Hippocampal formation (tissue), 2 donors: Measurements from ENCODE around the gene AS3MT.
A peak's percentile ranks its signal among the peaks of the same experiment; 100 is the strongest.
"Not testable (repeated sequence)": the region's sequence is repeated elsewhere in the genome, so short reads cannot be mapped to it uniquely, and the experiment has no call there.

Experiments used
- DNase-seq, 2 donors: peaks; one replicate each; lab custom pipeline; 2025; lab: John Stamatoyannopoulos, UW

AS3MT gene

GRCh38 chr10:102919246-102919959 lies 50.1 kb downstream of the AS3MT start:
- peak in 1 of 2 donors; percentile 3 for DNase-seq

- DNase-seq, result no peak
These were observed 50.9 kb downstream of the AS3MT start for GRCh38 chr10:102919992-102920739.

- DNase-seq, result no peak
These were observed 54.3 kb downstream of the AS3MT start for GRCh38 chr10:102923601-102924000.

- no peak for DNase-seq
These were observed 57.6 kb downstream of the AS3MT start for GRCh38 chr10:102926842-102927241.

GRCh38 chr10:102927311-102928010 lies 58.2 kb downstream of the AS3MT start:
- no peak for DNase-seq

- not testable (repeated sequence) for DNase-seq
These were observed 59.2 kb downstream of the AS3MT start for GRCh38 chr10:102928442-102928841.

- DNase-seq, result no peak
These were observed 61.5 kb downstream of the AS3MT start for GRCh38 chr10:102930720-102931119.

- no peak for DNase-seq
These were observed 62.4 kb downstream of the AS3MT start for GRCh38 chr10:102931643-102932042.

- no peak for DNase-seq
These were observed 66.2 kb downstream of the AS3MT start for GRCh38 chr10:102935505-102935904.

- no peak for DNase-seq
These were observed 66.8 kb downstream of the AS3MT start for GRCh38 chr10:102935939-102936605.

GRCh38 chr10:102941401-102941800 lies 72.1 kb downstream of the AS3MT start:
- no peak for DNase-seq

- DNase-seq, result no peak
These were observed 76.2 kb downstream of the AS3MT start for GRCh38 chr10:102945449-102945848.

GRCh38 chr10:102945962-102946361 lies 76.7 kb downstream of the AS3MT start:
- DNase-seq, result no peak

- DNase-seq, result no peak
These were observed 77.7 kb downstream of the AS3MT start for GRCh38 chr10:102946992-102947391.

- DNase-seq, result no peak
These were observed 78.9 kb downstream of the AS3MT start for GRCh38 chr10:102948176-102948575.

GRCh38 chr10:102948786-102949185 lies 79.5 kb downstream of the AS3MT start:
- DNase-seq, result no peak

GRCh38 chr10:102949916-102950315 lies 80.6 kb downstream of the AS3MT start:
- no peak for DNase-seq

GRCh38 chr10:102951316-102951715 lies 82.0 kb downstream of the AS3MT start:
- no peak for DNase-seq
